Activated naive CD4-positive, alpha-beta T cell treated with anti-CD3 and anti-CD28 coated beads, Interleukin-2, amount 50 U/mL, for 72 hours (primary cell): Measurements from ENCODE around the gene BECN2. TPM values are rescaled to one million over a fixed set of nuclear protein-coding genes. Genes with fewer than 3 reads are reported as not detected.
A peak's percentile ranks its signal among the peaks of the same experiment; 100 is the strongest.

Source experiments
- ATAC-seq, 2 donors: fragments of 150-1000 bp; cut with Tn5 transposase; 2 replicates each; pipeline ENCODE4 v1.10.0; 2021; ENCODE audit warnings: mild to moderate bottlenecking in 2 of 2, moderate library complexity in 2 of 2
- DNase-seq, 2 donors: peaks; one replicate each; pipeline ENCODE4 v3.0.0; 2021 to 2022; ENCODE audit warnings: low spot score in 2 of 2
- H3K27ac Mint-ChIP-seq, 2 donors: one replicate each; pipeline ENCODE4 v1.8.0; 2022; ENCODE audit warnings: mild to moderate bottlenecking in 2 of 2, mixed read lengths in 2 of 2
- H3K36me3 Mint-ChIP-seq, 2 donors: one replicate each; pipeline ENCODE4 v1.8.0; 2022; ENCODE audit warnings: mixed read lengths in 2 of 2
- H3K9me3 Mint-ChIP-seq, 2 donors: one replicate each; pipeline ENCODE4 v1.8.0; 2022; ENCODE audit warnings: mixed read lengths in 2 of 2
- total RNA-seq, 2 donors: library from RNA; stranded (reverse); gene quantifications; one replicate each; pipeline ENCODE4 v1.2.3, GENCODE V29; 2022

BECN2 gene
- total RNA-seq, 2 donors from 2014 or later, result not detected

- Mint-ChIP-seq H3K9me3 (no peaks in the 10 kb centered on the region), H3K36me3 (no peaks in the 10 kb centered on the region), H3K27ac (peak overlapping the region in 1 of 2 donors; percentile 74)
- no peak for ATAC-seq
- DNase-seq, result no peak
These were observed 47.4 kb downstream of the BECN2 start for GRCh38 chr1:242004751-242005495.

- H3K36me3 Mint-ChIP-seq, result no peaks in the 10 kb centered on the region
- H3K9me3 Mint-ChIP-seq, result no peaks in the 10 kb centered on the region
- ATAC-seq, result no peak
- DNase-seq, result no peak
- no peak overlapping the region for H3K27ac Mint-ChIP-seq
These were observed 48.4 kb downstream of the BECN2 start for GRCh38 chr1:242005866-242006535.

- Mint-ChIP-seq H3K36me3 (no peaks in the 10 kb centered on the region), H3K27ac (no peak overlapping the region), H3K9me3 (no peaks in the 10 kb centered on the region)
- DNase-seq (no peak), ATAC-seq (no peak)
These were observed 49.4 kb downstream of the BECN2 start for GRCh38 chr1:242006976-242007375.

Other genes starting within 250 kb of the BECN2 start
- 10 to 100 TPM; 49.3 to 69.1 TPM for gene EXO1, start 109.6 kb upstream of the BECN2 start, total RNA-seq
- gene MAP1LC3C, start 41.3 kb downstream of the BECN2 start, total RNA-seq, result not detected